ENCODE results near the gene SARNP. TPM values are rescaled to one million over a fixed set of nuclear protein-coding genes. Genes with fewer than 3 reads are reported as not detected.
A peak's percentile ranks its signal among the peaks of the same experiment; 100 is the strongest.

SARNP gene
- polyA plus RNA-seq, 1 of the 3 experiments (the other 2 are of a cell fraction): 65.8 TPM

DNA sequence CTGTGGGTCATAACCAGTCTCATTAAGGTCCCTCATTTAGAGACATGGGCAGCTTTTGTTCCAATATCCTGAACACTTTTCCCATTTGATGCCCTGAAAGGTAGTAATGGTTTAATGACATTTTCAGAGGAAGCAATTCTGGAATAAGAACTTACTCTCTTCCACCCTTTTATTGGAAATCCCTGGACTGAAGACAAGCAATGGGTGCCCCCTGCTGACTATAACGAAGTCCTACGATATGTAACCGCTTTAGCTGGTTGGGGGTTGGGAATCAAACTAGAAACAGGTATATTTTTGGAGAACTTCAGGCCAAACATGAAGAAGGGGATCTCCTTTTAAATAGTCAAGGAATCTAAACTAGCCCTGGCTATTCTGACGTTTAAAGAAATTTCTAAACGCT, 20.5 kb downstream of the SARNP start:
- H3K4me2 ChIP-seq: no peak overlapping the region
- H3K4me1 ChIP-seq (ENCODE audit: control insufficient read depth in 1 of 2, insufficient read depth in 2 of 2, low read depth in 1 of 2, low read length in 1 of 2): no peaks in the 10 kb centered on the region
- no peak overlapping the region for H2AFZ ChIP-seq (ENCODE audit: low read depth)
- CTCF ChIA-PET: interaction anchor here (0.6 to 19.8 kb wide), 26 partner anchors 8 to 183 kb away, joined by 3 to 358 read pairs (median 5); partner anchors contain the start of genes GDF11, ORMDL2 and SARNP
- POLR2A ChIA-PET: no interaction called here
- no peaks in the 10 kb centered on the region for H3K9me3 ChIP-seq
- no peaks in the 10 kb centered on the region; the same call in 1 of the 2 replicates for H4K20me1 ChIP-seq (ENCODE audit: insufficient read depth)
- H3K4me3 ChIP-seq (ENCODE audit: low read depth in 2 of 2, low read length in 1 of 2): no peak overlapping the region; a peak in 1 of 4 replicates
- no peak for TF ChIP-seq RCOR1 (IDR thresholded peaks at IDR 0.05; ENCODE audit: low read length)
- TF ChIP-seq TCF12 (IDR thresholded peaks at IDR 0.05): no peak
- TF ChIP-seq RAD21 (IDR thresholded peaks at IDR 0.05; ENCODE audit: low read length): peak; percentile 80
- TF ChIP-seq EP300 (IDR thresholded peaks at IDR 0.05; ENCODE audit: borderline replicate concordance in 1 of 2, low read depth in 1 of 2, low read length in 1 of 2): no peak
- TF ChIP-seq SIN3A (IDR thresholded peaks at IDR 0.05; ENCODE audit: borderline replicate concordance, low read depth, low read length): no peak
- TF ChIP-seq CHD2 (IDR thresholded peaks at IDR 0.05; ENCODE audit: low read length, partially characterized antibody): peak; percentile 62
- no peak for TF ChIP-seq YY1 (IDR thresholded peaks at IDR 0.05; ENCODE audit: low read depth)
- TF ChIP-seq SMC3 (IDR thresholded peaks at IDR 0.05; ENCODE audit: low read depth, low read length): peak; percentile 68
- TF ChIP-seq, protein P1, sequence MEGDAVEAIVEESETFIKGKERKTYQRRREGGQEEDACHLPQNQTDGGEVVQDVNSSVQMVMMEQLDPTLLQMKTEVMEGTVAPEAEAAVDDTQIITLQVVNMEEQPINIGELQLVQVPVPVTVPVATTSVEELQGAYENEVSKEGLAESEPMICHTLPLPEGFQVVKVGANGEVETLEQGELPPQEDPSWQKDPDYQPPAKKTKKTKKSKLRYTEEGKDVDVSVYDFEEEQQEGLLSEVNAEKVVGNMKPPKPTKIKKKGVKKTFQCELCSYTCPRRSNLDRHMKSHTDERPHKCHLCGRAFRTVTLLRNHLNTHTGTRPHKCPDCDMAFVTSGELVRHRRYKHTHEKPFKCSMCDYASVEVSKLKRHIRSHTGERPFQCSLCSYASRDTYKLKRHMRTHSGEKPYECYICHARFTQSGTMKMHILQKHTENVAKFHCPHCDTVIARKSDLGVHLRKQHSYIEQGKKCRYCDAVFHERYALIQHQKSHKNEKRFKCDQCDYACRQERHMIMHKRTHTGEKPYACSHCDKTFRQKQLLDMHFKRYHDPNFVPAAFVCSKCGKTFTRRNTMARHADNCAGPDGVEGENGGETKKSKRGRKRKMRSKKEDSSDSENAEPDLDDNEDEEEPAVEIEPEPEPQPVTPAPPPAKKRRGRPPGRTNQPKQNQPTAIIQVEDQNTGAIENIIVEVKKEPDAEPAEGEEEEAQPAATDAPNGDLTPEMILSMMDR (IDR thresholded peaks at IDR 0.05): peak; percentile 68
- TF ChIP-seq, protein P2, sequence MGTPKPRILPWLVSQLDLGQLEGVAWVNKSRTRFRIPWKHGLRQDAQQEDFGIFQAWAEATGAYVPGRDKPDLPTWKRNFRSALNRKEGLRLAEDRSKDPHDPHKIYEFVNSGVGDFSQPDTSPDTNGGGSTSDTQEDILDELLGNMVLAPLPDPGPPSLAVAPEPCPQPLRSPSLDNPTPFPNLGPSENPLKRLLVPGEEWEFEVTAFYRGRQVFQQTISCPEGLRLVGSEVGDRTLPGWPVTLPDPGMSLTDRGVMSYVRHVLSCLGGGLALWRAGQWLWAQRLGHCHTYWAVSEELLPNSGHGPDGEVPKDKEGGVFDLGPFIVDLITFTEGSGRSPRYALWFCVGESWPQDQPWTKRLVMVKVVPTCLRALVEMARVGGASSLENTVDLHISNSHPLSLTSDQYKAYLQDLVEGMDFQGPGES (IDR thresholded peaks at IDR 0.05; ENCODE audit: low read depth, low read length): no peak
- no peak for TF ChIP-seq NRF1 (IDR thresholded peaks at IDR 0.05; ENCODE audit: low read depth, low read length)
- H3K9me2 ChIP-seq: no peaks in the 10 kb centered on the region
- peaks cover 60% of the 10 kb centered on the region for H3K79me2 ChIP-seq (ENCODE audit: insufficient read depth)
- H3K36me3 ChIP-seq (replicated peaks in 1 of 2; ENCODE audit: control insufficient read depth in 1 of 2, insufficient read depth in 2 of 2, low read length in 1 of 2): peaks cover 59 to 85% of the 10 kb centered on the region in 2 experiments
- H3K9ac ChIP-seq: no peak overlapping the region
- DNase-seq: peak; percentile 68
- H3K27me3 ChIP-seq (ENCODE audit: insufficient read depth): no peaks in the 10 kb centered on the region
- no peak overlapping the region for H3K27ac ChIP-seq (ENCODE audit: low read depth in 2 of 2, low read length in 1 of 2)
- peaks cover 14% of the 10 kb centered on the region for H3F3A ChIP-seq (replicated peaks; ENCODE audit: insufficient read depth)
- 63% methylated on average over 5 of the region's 5 CpGs for WGBS (ENCODE audit: low lambda C conversion rate)

DNA sequence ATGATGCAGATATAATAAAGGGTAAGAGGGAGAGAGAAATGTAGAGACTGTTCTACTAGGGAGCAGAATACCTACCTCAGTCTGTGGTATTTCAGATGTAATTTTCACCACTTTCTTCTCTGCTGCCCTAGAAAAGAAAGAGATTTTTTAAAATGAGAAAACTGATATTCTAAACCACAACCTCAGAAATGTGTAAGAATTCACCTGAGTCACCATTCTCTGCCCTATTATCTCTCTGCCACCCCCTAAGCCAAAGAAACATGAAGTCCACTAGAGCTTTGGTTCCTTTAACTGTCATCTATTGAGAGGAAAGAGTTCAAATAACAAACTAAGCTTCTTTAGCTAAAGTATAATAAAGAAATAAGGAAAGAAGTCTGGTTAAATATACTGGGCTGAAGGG, 21.6 kb downstream of the SARNP start:
- ChIA-PET CTCF (interaction anchor here (0.6 to 19.8 kb wide), 14 partner anchors 9 to 184 kb away, joined by 3 to 358 read pairs (median 6); partner anchors contain the start of gene GDF11), POLR2A (no interaction called here)
- Histone ChIP-seq H3K27me3 (ENCODE audit: insufficient read depth) (no peaks in the 10 kb centered on the region), H3K9me2 (no peaks in the 10 kb centered on the region), H3K79me2 (ENCODE audit: insufficient read depth) (peaks cover 56% of the 10 kb centered on the region; the same call in 1 of the 2 replicates), H3K9me3 (no peaks in the 10 kb centered on the region), H3K4me2 (no peak overlapping the region), H4K20me1 (ENCODE audit: insufficient read depth) (no peaks in the 10 kb centered on the region; the same call in 1 of the 2 replicates), H3K4me3 (ENCODE audit: low read depth in 2 of 2, low read length in 1 of 2) (no peak overlapping the region), H2AFZ (ENCODE audit: low read depth) (no peak overlapping the region), H3F3A (replicated peaks; ENCODE audit: insufficient read depth) (peaks cover 9% of the 10 kb centered on the region), H3K36me3 (replicated peaks in 1 of 2; ENCODE audit: control insufficient read depth in 1 of 2, insufficient read depth in 2 of 2, low read length in 1 of 2) (peaks cover 54 to 89% of the 10 kb centered on the region in 2 experiments), H3K4me1 (ENCODE audit: control insufficient read depth in 1 of 2, insufficient read depth in 2 of 2, low read depth in 1 of 2, low read length in 1 of 2) (no peaks in the 10 kb centered on the region), H3K9ac (no peak overlapping the region), H3K27ac (ENCODE audit: low read depth in 2 of 2, low read length in 1 of 2) (no peak overlapping the region)
- TF ChIP-seq TEAD4 (IDR thresholded peaks at IDR 0.05; ENCODE audit: borderline replicate concordance, insufficient read depth) (no peak), GATA2 (CRISPR knock-in tag; IDR thresholded peaks at IDR 0.05) (no peak), RXRA (IDR thresholded peaks at IDR 0.05; ENCODE audit: borderline replicate concordance, low read depth) (no peak), NFIC (IDR thresholded peaks at IDR 0.05; ENCODE audit: borderline replicate concordance) (no peak), GABPA (IDR thresholded peaks at IDR 0.05; ENCODE audit: low read depth) (no peak), SIN3A (IDR thresholded peaks at IDR 0.05; ENCODE audit: borderline replicate concordance, low read depth, low read length) (no peak), NRF1 (IDR thresholded peaks at IDR 0.05; ENCODE audit: low read depth, low read length) (no peak), RAD21 (IDR thresholded peaks at IDR 0.05; ENCODE audit: low read length) (no peak), MEF2A (IDR thresholded peaks at IDR 0.05; ENCODE audit: borderline replicate concordance, low read depth) (no peak), ELF1 (IDR thresholded peaks at IDR 0.05) (no peak), EP300 (IDR thresholded peaks at IDR 0.05; ENCODE audit: borderline replicate concordance in 1 of 2, low read depth in 1 of 2, low read length in 1 of 2) (no peak), FOSL2 (IDR thresholded peaks at IDR 0.05; ENCODE audit: borderline replicate concordance, low read depth) (no peak), FOXJ3 (CRISPR knock-in tag; IDR thresholded peaks at IDR 0.05) (no peak)
- TF ChIP-seq, protein P2 (IDR thresholded peaks at IDR 0.05; ENCODE audit: low read depth, low read length): no peak
- TF ChIP-seq, protein P3, sequence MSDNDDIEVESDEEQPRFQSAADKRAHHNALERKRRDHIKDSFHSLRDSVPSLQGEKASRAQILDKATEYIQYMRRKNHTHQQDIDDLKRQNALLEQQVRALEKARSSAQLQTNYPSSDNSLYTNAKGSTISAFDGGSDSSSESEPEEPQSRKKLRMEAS (IDR thresholded peaks at IDR 0.05; ENCODE audit: low read depth): no peak
- DNase-seq: no peak

All from SK-N-SH (cell line).